Progenitor cell of endocrine pancreas (in vitro differentiated cells): ENCODE data around the gene SERTAD1. TPM values are rescaled to one million over a fixed set of nuclear protein-coding genes. Genes with fewer than 3 reads are reported as not detected.

Source experiments
- DNase-seq: peaks from one replicate; pipeline ENCODE4 v3.0.0; 2021; ENCODE audit warnings: low spot score; ENCODE audit not compliant: unreplicated experiment
- H3K27ac Mint-ChIP-seq: 2 replicates; pipeline ENCODE4 v1.8.0; 2021; ENCODE audit warnings: mild to moderate bottlenecking, moderate library complexity, mixed read lengths
- H3K27me3 Mint-ChIP-seq: 2 replicates; pipeline ENCODE4 v1.8.0; 2021; ENCODE audit warnings: mixed read lengths
- H3K36me3 Mint-ChIP-seq: 2 replicates; pipeline ENCODE4 v1.8.0; 2022; ENCODE audit warnings: mixed read lengths; ENCODE audit not compliant: insufficient read depth
- H3K4me1 Mint-ChIP-seq: 2 replicates; pipeline ENCODE4 v1.8.0; 2021; ENCODE audit warnings: low read depth, mixed read lengths
- H3K4me3 Mint-ChIP-seq: 2 replicates; pipeline ENCODE4 v1.8.0; 2021; ENCODE audit warnings: low read depth, mild to moderate bottlenecking, moderate library complexity, mixed read lengths
- H3K9me3 Mint-ChIP-seq: 2 replicates; pipeline ENCODE4 v1.8.0; 2021; ENCODE audit warnings: low read depth, mixed read lengths
- total RNA-seq: library from RNA; stranded (reverse); gene quantifications from 2 replicates; pipeline ENCODE4 v1.2.1, GENCODE V29; 2021
- TF ChIP-seq, protein P1 (sequence below): fragments of 200-600 bp; sonication (generic); IDR thresholded peaks from one replicate; pipeline ENCODE4 v1.5.0; 2021; ENCODE audit warnings: antibody characterized with exemption, mild to moderate bottlenecking; ENCODE audit not compliant: unreplicated experiment

SERTAD1 gene
- total RNA-seq, 1 donor from 2014 or later, result 4.4 TPM

DNA sequence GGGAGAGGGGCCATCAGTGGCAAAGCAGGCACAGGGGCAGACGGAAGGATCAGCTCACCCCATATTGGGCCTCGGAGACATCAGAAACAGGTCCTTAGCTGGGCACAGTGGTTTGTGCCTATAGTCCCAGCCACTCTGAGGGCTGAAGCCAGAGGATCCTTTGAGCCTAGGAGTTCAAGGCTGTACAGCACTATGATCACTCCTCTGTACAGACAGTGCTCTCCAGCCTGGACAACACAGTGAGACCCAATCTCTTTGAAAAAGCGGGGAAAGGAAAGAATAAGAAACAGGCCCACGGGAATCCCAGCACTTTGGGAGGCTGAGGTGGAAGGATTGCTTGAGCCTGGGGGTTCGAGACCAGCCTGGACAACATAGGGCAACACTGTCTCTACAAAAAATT, 6.0 kb downstream of the SERTAD1 start:
- peaks cover 2% of the 10 kb centered on the region for H3K27me3 Mint-ChIP-seq
- TF ChIP-seq, protein P1, sequence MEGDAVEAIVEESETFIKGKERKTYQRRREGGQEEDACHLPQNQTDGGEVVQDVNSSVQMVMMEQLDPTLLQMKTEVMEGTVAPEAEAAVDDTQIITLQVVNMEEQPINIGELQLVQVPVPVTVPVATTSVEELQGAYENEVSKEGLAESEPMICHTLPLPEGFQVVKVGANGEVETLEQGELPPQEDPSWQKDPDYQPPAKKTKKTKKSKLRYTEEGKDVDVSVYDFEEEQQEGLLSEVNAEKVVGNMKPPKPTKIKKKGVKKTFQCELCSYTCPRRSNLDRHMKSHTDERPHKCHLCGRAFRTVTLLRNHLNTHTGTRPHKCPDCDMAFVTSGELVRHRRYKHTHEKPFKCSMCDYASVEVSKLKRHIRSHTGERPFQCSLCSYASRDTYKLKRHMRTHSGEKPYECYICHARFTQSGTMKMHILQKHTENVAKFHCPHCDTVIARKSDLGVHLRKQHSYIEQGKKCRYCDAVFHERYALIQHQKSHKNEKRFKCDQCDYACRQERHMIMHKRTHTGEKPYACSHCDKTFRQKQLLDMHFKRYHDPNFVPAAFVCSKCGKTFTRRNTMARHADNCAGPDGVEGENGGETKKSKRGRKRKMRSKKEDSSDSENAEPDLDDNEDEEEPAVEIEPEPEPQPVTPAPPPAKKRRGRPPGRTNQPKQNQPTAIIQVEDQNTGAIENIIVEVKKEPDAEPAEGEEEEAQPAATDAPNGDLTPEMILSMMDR, result no peak
- H3K36me3 Mint-ChIP-seq, result no peaks in the 10 kb centered on the region
- H3K4me1 Mint-ChIP-seq, result peaks cover 9% of the 10 kb centered on the region
- H3K4me3 Mint-ChIP-seq, result no peak overlapping the region
- no peak for DNase-seq
- no peak overlapping the region for H3K27ac Mint-ChIP-seq
- no peaks in the 10 kb centered on the region for H3K9me3 Mint-ChIP-seq

DNA sequence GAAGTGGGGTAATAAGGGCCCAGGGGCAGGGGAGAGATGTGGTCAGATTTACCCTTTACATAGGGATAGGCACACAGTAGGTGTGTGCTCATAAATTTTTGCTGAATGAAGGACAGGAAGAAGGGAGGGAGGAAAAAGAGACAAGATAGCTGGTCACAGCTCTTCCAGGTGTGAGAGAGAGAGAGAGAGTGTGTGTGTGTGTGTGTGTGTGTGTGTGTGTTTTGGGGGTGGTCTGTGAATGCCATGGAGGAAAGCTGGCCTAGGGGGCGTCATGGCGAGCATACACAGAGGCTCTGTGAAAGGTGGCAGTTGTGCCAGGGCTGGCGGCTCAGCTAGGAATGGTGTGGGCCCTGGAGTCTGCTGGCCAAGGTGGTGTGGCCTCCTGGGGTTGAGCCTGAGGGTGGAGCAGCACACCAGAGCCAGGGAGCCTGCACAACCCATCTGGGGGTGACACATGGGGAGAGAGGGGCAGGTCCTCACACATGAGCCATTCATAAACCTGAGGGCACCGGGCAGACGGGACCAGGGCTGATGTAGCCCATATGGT, 6.7 kb downstream of the SERTAD1 start:
- Mint-ChIP-seq H3K27ac (no peak overlapping the region), H3K4me1 (peaks cover 5% of the 10 kb centered on the region)
- TF ChIP-seq, protein P1, result no peak

DNA sequence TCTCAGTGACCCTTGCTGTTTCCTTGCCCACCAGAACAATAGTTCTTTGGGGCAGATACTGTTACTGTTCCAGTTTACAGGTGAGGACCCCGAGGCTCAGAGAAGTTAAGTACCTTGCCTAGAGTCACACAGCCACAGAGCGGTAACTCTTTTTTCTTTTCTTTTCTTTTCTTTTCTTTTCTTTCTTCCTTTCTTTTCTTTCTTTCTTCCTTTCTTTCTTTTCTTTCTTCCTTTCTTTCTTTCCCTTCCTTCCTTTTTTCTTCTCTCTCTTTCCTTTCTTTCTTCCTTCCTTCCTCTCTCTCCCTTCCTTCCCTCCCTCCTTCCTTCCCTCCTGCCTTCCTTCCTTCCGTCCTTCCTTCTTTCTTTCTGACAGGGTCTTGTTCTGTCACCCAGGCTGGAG, 7.8 kb downstream of the SERTAD1 start:
- no peaks in the 10 kb centered on the region for H3K36me3 Mint-ChIP-seq
- peaks cover 5% of the 10 kb centered on the region for H3K27me3 Mint-ChIP-seq
- peaks cover 6% of the 10 kb centered on the region for H3K4me1 Mint-ChIP-seq
- DNase-seq, result no peak
- TF ChIP-seq, protein P1, result no peak
- H3K9me3 Mint-ChIP-seq, result no peaks in the 10 kb centered on the region
- H3K4me3 Mint-ChIP-seq, result no peak overlapping the region
- H3K27ac Mint-ChIP-seq, result no peak overlapping the region

More for the DNA sequence above, 6.7 kb downstream of the SERTAD1 start:
- no peak overlapping the region for H3K4me3 Mint-ChIP-seq
- H3K27me3 Mint-ChIP-seq, result peaks cover 2% of the 10 kb centered on the region
- H3K9me3 Mint-ChIP-seq, result no peaks in the 10 kb centered on the region
- no peak for DNase-seq
- H3K36me3 Mint-ChIP-seq, result no peaks in the 10 kb centered on the region

DNA sequence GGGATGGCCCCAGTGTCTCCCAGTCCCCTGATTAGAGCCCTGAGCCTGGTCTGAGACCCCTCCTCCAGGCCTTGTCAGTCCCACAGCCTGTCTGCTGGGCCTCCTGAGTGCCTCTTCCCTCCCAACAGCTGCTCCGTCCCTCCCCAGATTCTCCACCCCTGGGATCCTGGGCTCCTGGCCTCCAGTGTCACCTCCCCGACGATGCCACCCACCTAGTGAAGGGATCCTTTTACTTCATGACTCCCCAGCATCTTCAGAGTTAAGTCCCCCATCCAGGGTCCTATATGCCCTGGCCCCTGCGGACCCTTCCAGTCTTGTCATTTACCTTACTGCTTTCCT, 8.2 kb downstream of the SERTAD1 start:
- Mint-ChIP-seq H3K27ac (no peak overlapping the region), H3K4me1 (peaks cover 6% of the 10 kb centered on the region), H3K4me3 (no peak overlapping the region), H3K36me3 (no peaks in the 10 kb centered on the region), H3K27me3 (peaks cover 5% of the 10 kb centered on the region), H3K9me3 (no peaks in the 10 kb centered on the region)
- TF ChIP-seq, protein P1, result no peak
- no peak for DNase-seq

DNA sequence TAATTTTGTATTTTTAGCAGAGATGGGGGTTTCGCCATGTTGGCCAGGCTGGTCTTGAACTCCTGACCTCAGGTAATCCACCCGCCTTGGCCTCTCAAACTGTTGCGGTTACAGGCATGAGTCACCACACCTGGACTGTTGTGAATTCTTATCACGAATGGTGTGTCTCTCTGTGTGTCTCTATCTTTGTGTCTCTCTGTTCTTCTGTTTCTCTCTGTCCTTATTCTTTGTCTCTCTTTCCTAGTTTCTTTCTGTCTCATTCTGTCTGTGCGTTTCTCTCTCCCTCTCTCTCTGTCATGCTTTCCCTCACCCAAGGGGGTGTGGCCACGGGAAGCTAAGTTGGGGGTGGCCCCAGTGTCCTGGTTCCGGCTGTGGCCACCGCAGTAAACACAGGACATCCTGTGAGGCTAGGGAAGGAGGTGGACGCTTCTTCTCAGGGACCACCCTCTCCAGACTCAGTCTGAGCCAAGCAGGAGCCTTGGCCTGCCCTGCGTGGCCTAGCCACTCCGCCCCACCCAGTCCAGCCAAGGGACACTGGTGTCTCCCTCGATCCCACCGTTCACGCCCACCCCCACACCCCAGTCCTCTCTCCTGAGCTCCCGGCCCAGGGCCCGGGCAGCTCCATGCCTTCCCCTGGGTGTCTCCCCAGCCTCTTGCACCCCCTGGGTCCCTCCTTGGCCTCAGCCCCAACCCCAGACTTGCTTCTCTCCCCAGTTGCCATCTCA, 8.7 kb downstream of the SERTAD1 start:
- Mint-ChIP-seq H3K27ac (no peak overlapping the region), H3K4me3 (no peak overlapping the region), H3K4me1 (peaks cover 6% of the 10 kb centered on the region), H3K36me3 (no peaks in the 10 kb centered on the region), H3K9me3 (no peaks in the 10 kb centered on the region), H3K27me3 (peaks cover 5% of the 10 kb centered on the region)
- TF ChIP-seq, protein P1, result no peak
- DNase-seq, result no peak
